ENCODE data around the gene CTSO.

CTSO gene

GRCh38 chr4:155953151-155954117 is at the start of gene CTSO:
TSS of gene CTSO (minus strand) at chr4:155953866. CDS start at chr4:155953847, 19 bp downstream.
- DNase-seq = peak; percentile 51

- DNase-seq = no peak
Observed at GRCh38 chr4:156000491-156000890, 46.8 kb upstream of the CTSO start.

- DNase-seq = no peak
Observed at GRCh38 chr4:155999725-156000124, 46.1 kb upstream of the CTSO start.

- no peak for DNase-seq
Observed at GRCh38 chr4:155995069-155995468, 41.4 kb upstream of the CTSO start.

- no peak for DNase-seq
Observed at GRCh38 chr4:155984106-155984797, 30.6 kb upstream of the CTSO start.

GRCh38 chr4:155982736-155983385 is 29.2 kb upstream of the CTSO start:
- no peak for DNase-seq

GRCh38 chr4:155978810-155979209 is 25.1 kb upstream of the CTSO start:
- DNase-seq = no peak

GRCh38 chr4:155975511-155975910 is 21.8 kb upstream of the CTSO start:
- no peak for DNase-seq

- no peak for DNase-seq
Observed at GRCh38 chr4:155974996-155975395, 21.3 kb upstream of the CTSO start.

- no peak for DNase-seq
Observed at GRCh38 chr4:155974476-155974749, 20.7 kb upstream of the CTSO start.

- DNase-seq = no peak
Observed at GRCh38 chr4:155973639-155974475, 20.2 kb upstream of the CTSO start.

- DNase-seq = no peak
Observed at GRCh38 chr4:155972098-155972497, 18.4 kb upstream of the CTSO start.

- no peak for DNase-seq
Observed at GRCh38 chr4:155966731-155967395, 13.2 kb upstream of the CTSO start.

GRCh38 chr4:155966171-155966570 is 12.5 kb upstream of the CTSO start:
- DNase-seq = no peak

- DNase-seq = no peak
Observed at GRCh38 chr4:155964016-155964891, 10.6 kb upstream of the CTSO start.

GRCh38 chr4:155962767-155963166 is 9.1 kb upstream of the CTSO start:
- DNase-seq = no peak

GRCh38 chr4:155961575-155961974 is 7.9 kb upstream of the CTSO start:
- DNase-seq = no peak

GRCh38 chr4:155960522-155960921 is 6.9 kb upstream of the CTSO start:
- DNase-seq = no peak

GRCh38 chr4:155959417-155959816 is 5.8 kb upstream of the CTSO start:
- no peak for DNase-seq

- DNase-seq = no peak
Observed at GRCh38 chr4:155956461-155956860, 2.8 kb upstream of the CTSO start.

GRCh38 chr4:155954939-155955338 is 1.3 kb upstream of the CTSO start:
- no peak for DNase-seq

Data from NCI-H69 (cell line).